ENCODE measurements around the gene TFR2. TPM values are rescaled to one million over a fixed set of nuclear protein-coding genes. Genes with fewer than 3 reads are reported as not detected.

TFR2 gene
- total RNA-seq, 4 donors from 2014 or later = 1.6 to 2.5 TPM; not detected in 2

GRCh38 chr7:100576384-100576993 is 64.9 kb downstream of the TFR2 start:
- Histone ChIP-seq H3K4me1 (no peaks in the 10 kb centered on the region), H3K9me3 (no peaks in the 10 kb centered on the region), H3K36me3 (peaks cover 0 to 74% (median 4%) of the 10 kb centered on the region in 3 donors), H3K4me3 (no peak overlapping the region), H3K27me3 (no peaks in the 10 kb centered on the region), H3K27ac (no peak overlapping the region)
- DNase-seq = no peak
- TF ChIP-seq POLR2A (IDR thresholded peaks at IDR 0.05) (no peak), CTCF (IDR thresholded peaks at IDR 0.05) (no peak)

GRCh38 chr7:100575746-100576383 is 65.5 kb downstream of the TFR2 start:
- Histone ChIP-seq H3K27me3 (no peaks in the 10 kb centered on the region), H3K4me3 (no peak overlapping the region), H3K9me3 (no peaks in the 10 kb centered on the region), H3K36me3 (peaks cover 0 to 67% (median 4%) of the 10 kb centered on the region in 3 donors), H3K27ac (no peak overlapping the region), H3K4me1 (peaks cover 0 to 6% (median under 1%) of the 10 kb centered on the region in 4 donors)
- TF ChIP-seq POLR2A (IDR thresholded peaks at IDR 0.05) (no peak), CTCF (IDR thresholded peaks at IDR 0.05) (no peak)
- DNase-seq = no peak

GRCh38 chr7:100575206-100575631 is 66.1 kb downstream of the TFR2 start:
- Histone ChIP-seq H3K9me3 (no peaks in the 10 kb centered on the region), H3K36me3 (peaks cover 0 to 65% (median 4%) of the 10 kb centered on the region in 3 donors), H3K27me3 (no peaks in the 10 kb centered on the region), H3K4me3 (no peak overlapping the region), H3K4me1 (peaks cover 0 to 13% (median 5%) of the 10 kb centered on the region in 4 donors), H3K27ac (no peak overlapping the region)
- TF ChIP-seq POLR2A (IDR thresholded peaks at IDR 0.05) = no peak
- no peak for TF ChIP-seq CTCF (IDR thresholded peaks at IDR 0.05)
- no peak for DNase-seq

- H3K4me1 ChIP-seq = peaks cover 0 to 19% (median 9%) of the 10 kb centered on the region in 4 donors
- peaks cover 0 to 59% (median 4%) of the 10 kb centered on the region in 3 donors for H3K36me3 ChIP-seq
- TF ChIP-seq CTCF (IDR thresholded peaks at IDR 0.05) = no peak
- TF ChIP-seq POLR2A (IDR thresholded peaks at IDR 0.05) = no peak
- peak in 1 of 3 donors; percentile 45 for DNase-seq
- no peaks in the 10 kb centered on the region for H3K27me3 ChIP-seq
- H3K9me3 ChIP-seq = no peaks in the 10 kb centered on the region
- H3K4me3 ChIP-seq = no peak overlapping the region
- no peak overlapping the region for H3K27ac ChIP-seq
Observed at GRCh38 chr7:100574362-100575205, 66.8 kb downstream of the TFR2 start.

GRCh38 chr7:100573691-100574361 is 67.5 kb downstream of the TFR2 start, which contains the start of gene SAP25:
TSS of gene SAP25 (minus strand) at chr7:100573900. CDS start at chr7:100573742, 158 bp downstream.
- H3K9me3 ChIP-seq = no peaks in the 10 kb centered on the region
- no peak within 1 kb of the TSS for H3K4me3 ChIP-seq
- no peaks in the 10 kb centered on the region for H3K27me3 ChIP-seq
- H3K36me3 ChIP-seq = peaks cover 0 to 51% (median 4%) of the 10 kb centered on the region in 3 donors
- TF ChIP-seq POLR2A (IDR thresholded peaks at IDR 0.05) (no peak), CTCF (IDR thresholded peaks at IDR 0.05) (no peak)
- H3K27ac ChIP-seq = no peak within 1 kb of the TSS
- peaks cover 0 to 27% (median 13%) of the 10 kb centered on the region in 4 donors for H3K4me1 ChIP-seq
- no peak for DNase-seq

All from Peyer's patch (tissue), 4 donors.